ENCODE data around the gene SV2B. TPM values are rescaled to one million over a fixed set of nuclear protein-coding genes. Genes with fewer than 3 reads are reported as not detected.

The SV2B gene
- total RNA-seq, 1 donor, result not detected

DNA sequence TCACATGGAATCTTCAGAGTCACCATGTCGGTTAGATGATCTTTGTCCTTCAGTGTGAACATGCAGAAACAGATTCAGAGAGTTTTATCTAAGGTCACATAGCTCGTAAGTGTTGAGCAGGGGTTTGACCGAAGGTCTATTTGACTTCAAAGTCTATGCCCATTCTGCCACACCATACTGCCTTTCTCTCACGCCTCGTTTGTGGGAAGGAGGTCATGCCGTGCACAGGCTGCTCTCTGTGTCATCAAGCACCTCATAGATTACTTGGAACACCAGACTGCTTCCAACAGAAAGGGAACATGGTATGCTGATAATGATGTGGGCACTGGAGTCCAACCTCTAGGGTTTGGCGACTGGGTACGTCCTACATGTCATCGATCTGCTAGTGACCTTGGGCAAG is 128.8 kb downstream of the SV2B start:
- H3K4me3 ChIP-seq (ENCODE audit: low read depth, low read length), result no peak overlapping the region
- no peak for DNase-seq (ENCODE audit: low read depth)
- TF ChIP-seq CTCF (IDR thresholded peaks at IDR 0.05; ENCODE audit: insufficient read depth, low read depth, low read length), result no peak

GRCh38 chr15:91231703-91232102 is 131.6 kb downstream of the SV2B start:
- no peak for TF ChIP-seq CTCF (IDR thresholded peaks at IDR 0.05; ENCODE audit: insufficient read depth, low read depth, low read length)
- no peak for DNase-seq (ENCODE audit: low read depth)
- H3K4me3 ChIP-seq (ENCODE audit: low read depth, low read length), result no peak overlapping the region

DNA sequence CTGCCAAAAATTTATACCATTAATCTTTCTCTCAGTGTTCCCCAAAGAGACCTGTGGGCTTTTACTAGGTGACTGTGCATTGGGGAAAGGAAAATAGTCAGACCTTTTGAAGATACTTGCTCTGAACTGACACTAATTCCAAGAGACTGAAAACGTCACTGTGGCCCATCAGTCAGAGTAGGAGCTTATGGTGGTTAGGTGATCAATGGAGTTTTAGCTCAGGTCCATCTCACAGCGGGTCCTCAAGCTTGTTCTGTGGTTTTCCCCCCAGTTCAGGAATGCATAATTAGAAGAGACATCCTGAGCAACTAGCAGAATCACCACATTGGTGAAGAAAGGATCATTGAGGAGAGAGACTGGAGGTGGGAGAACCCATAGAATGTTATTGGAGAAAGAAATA is 134.7 kb downstream of the SV2B start:
- no peak overlapping the region for H3K4me3 ChIP-seq (ENCODE audit: low read depth, low read length)
- DNase-seq (ENCODE audit: low read depth), result no peak
- no peak for TF ChIP-seq CTCF (IDR thresholded peaks at IDR 0.05; ENCODE audit: insufficient read depth, low read depth, low read length)

DNA sequence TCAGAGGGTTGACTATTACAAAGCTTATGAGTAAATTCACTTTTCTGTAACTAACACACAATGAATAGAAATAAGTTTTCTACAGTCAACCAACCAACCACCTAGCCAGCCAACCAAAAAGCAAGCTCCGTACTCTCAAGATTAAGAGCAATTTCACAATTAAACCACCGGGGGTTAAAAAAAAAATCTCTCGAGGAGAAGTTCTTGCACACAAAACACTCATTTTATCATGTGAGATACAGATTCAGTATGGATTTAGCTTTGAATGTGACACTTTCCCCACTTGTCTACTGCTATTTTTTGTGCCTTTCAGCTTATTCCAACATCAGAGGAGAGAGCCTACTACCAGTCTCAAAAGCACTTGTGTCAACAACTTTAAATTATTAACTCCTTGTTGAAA is 135.3 kb downstream of the SV2B start:
- no peak overlapping the region for H3K4me3 ChIP-seq (ENCODE audit: low read depth, low read length)
- TF ChIP-seq CTCF (IDR thresholded peaks at IDR 0.05; ENCODE audit: insufficient read depth, low read depth, low read length), result no peak
- no peak for DNase-seq (ENCODE audit: low read depth)

- TF ChIP-seq CTCF (IDR thresholded peaks at IDR 0.05; ENCODE audit: insufficient read depth, low read depth, low read length), result no peak
- H3K4me3 ChIP-seq (ENCODE audit: low read depth, low read length), result no peak overlapping the region
- DNase-seq (ENCODE audit: low read depth), result no peak
These were observed 137.4 kb downstream of the SV2B start for GRCh38 chr15:91237445-91237844.

DNA sequence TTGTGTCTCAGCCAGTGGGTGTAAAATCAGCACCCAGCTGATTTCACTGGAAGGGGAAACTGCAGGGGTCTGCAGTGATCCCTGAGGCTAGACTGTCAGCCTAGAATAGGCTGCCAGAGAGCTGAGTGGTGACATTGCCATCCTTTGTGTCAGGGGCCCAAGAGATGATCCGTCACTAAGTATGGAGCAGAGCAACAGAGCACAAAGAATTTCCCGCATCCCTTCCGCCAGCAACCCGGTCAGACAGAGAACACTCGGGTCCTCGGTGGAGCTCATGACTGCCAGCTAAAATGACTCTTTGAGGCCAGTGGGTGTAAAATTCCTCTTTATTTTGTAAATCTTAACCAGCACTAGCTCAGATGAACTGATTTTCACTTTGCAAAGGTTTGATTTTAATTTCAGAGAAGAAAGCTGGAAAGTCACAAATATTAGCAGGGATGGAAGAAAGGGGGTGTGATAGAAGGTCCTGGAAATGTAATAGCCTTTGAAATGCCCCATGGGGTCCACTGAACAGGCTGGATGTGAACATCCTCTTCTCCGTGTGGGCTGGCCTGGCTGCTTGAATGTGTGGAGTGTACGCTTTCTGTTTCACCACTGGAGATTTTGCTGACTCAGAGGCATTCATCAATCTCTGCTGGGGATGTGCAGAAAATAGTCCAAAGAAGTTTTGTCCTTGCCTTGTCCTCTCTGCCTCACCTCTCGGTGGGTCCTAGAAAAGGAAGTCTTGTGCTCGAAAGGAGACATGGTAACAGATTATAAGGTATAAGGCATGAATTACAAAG is 138.8 kb downstream of the SV2B start:
- no peak for DNase-seq (ENCODE audit: low read depth)
- TF ChIP-seq CTCF (IDR thresholded peaks at IDR 0.05; ENCODE audit: insufficient read depth, low read depth, low read length), result no peak
- no peak overlapping the region for H3K4me3 ChIP-seq (ENCODE audit: low read depth, low read length)

GRCh38 chr15:91243826-91244225 is 143.8 kb downstream of the SV2B start:
- DNase-seq (ENCODE audit: low read depth), result no peak
- no peak overlapping the region for H3K4me3 ChIP-seq (ENCODE audit: low read depth, low read length)
- no peak for TF ChIP-seq CTCF (IDR thresholded peaks at IDR 0.05; ENCODE audit: insufficient read depth, low read depth, low read length)

Data from fibroblast of villous mesenchyme (primary cell).